GM23338 (cell line): ENCODE measurements around the gene ING4. TPM values are rescaled to one million over a fixed set of nuclear protein-coding genes. Genes with fewer than 3 reads are reported as not detected.

Experiments used
- ATAC-seq: fragments of 200-7000 bp; cut with Tn5 transposase; 3 replicates; pipeline ENCODE4 v1.9.1; 2020
- DNase-seq: peaks from one replicate; pipeline ENCODE4 v3.0.0-alpha.2; 2015; ENCODE audit warnings: low spot score
- H2AFZ ChIP-seq: fragments of 200-600 bp; sonication (generic); 2 replicates; pipeline ENCODE4 v1.8.0; 2016; ENCODE audit warnings: antibody characterized with exemption, mild to moderate bottlenecking, moderate library complexity
- H3F3A ChIP-seq: fragments of 200-600 bp; sonication (generic); replicated peaks from 2 replicates; pipeline ENCODE4 v1.8.0; 2017; ENCODE audit warnings: antibody characterized with exemption, mixed run types, low read depth
- H3K27ac ChIP-seq: fragments of 200-600 bp; sonication (generic); 2 replicates; pipeline ENCODE4 v1.6.1; 2016; ENCODE audit warnings: low read depth
- H3K27me3 ChIP-seq: fragments of 200-600 bp; sonication (generic); 2 replicates; pipeline ENCODE4 v1.8.0; 2016; ENCODE audit warnings: mild to moderate bottlenecking, mixed run types, moderate library complexity; ENCODE audit not compliant: insufficient read depth
- H3K36me3 ChIP-seq: fragments of 200-600 bp; sonication (generic); 2 replicates; pipeline ENCODE4 v1.8.0; 2016; ENCODE audit warnings: mild to moderate bottlenecking; ENCODE audit not compliant: insufficient read depth
- H3K4me1 ChIP-seq: fragments of 200-600 bp; sonication (generic); 2 replicates; pipeline ENCODE4 v1.8.0; 2016; ENCODE audit warnings: mild to moderate bottlenecking, moderate library complexity; ENCODE audit not compliant: insufficient read depth
- H3K4me2 ChIP-seq: fragments of 200-600 bp; sonication (generic); 2 replicates; pipeline ENCODE4 v1.7.1; 2017; ENCODE audit warnings: mixed run types
- H3K4me3 ChIP-seq: fragments of 200-600 bp; sonication (generic); 2 replicates; pipeline ENCODE4 v1.6.1; 2016; ENCODE audit warnings: mixed run types
- H3K79me2 ChIP-seq: fragments of 200-600 bp; sonication (generic); replicated peaks from 2 replicates; pipeline ENCODE4 v1.8.0; 2017; ENCODE audit warnings: mild to moderate bottlenecking; ENCODE audit not compliant: insufficient read depth
- H3K9me2 ChIP-seq: fragments of 200-600 bp; sonication (generic); 2 replicates; pipeline ENCODE4 v1.8.0; 2017; ENCODE audit not compliant: insufficient read depth
- H4K20me1 ChIP-seq: fragments of 200-600 bp; sonication (generic); replicated peaks from 2 replicates; pipeline ENCODE4 v1.8.0; 2017; ENCODE audit warnings: mild to moderate bottlenecking; ENCODE audit not compliant: insufficient read depth
- H3K27ac Mint-ChIP-seq: 2 replicates; pipeline ENCODE4 v1.8.0; 2020; ENCODE audit warnings: inconsistent platforms, mild to moderate bottlenecking, moderate library complexity, mixed read lengths
- H3K27me3 Mint-ChIP-seq: 3 replicates; pipeline ENCODE4 v1.8.0; 2022; ENCODE audit warnings: low read depth, mild to moderate bottlenecking, moderate library complexity, mixed read lengths, inconsistent platforms; ENCODE audit not compliant: insufficient read depth, poor library complexity
- H3K36me3 Mint-ChIP-seq: 3 replicates; pipeline ENCODE4 v1.8.0; 2021; ENCODE audit warnings: low read depth, mild to moderate bottlenecking, inconsistent platforms, moderate library complexity, mixed read lengths
- H3K4me1 Mint-ChIP-seq: 3 replicates; pipeline ENCODE4 v1.8.0; 2020; ENCODE audit warnings: mild to moderate bottlenecking, inconsistent platforms, mixed read lengths
- H3K4me3 Mint-ChIP-seq: 3 replicates; pipeline ENCODE4 v1.8.0; 2021; ENCODE audit warnings: moderate library complexity, mild to moderate bottlenecking, inconsistent platforms, mixed read lengths
- H3K9me3 Mint-ChIP-seq: 3 replicates; pipeline ENCODE4 v1.8.0; 2020; ENCODE audit warnings: moderate library complexity, mild to moderate bottlenecking, inconsistent platforms, mixed read lengths
- CREB1 ChIP-seq: fragments of 250-450 bp; sonication (Bioruptor Pico); IDR thresholded peaks from 2 replicates; pipeline ENCODE4 v1.5.0; 2020; ENCODE audit warnings: low read depth, mild to moderate bottlenecking, moderate library complexity
- EZH2 ChIP-seq: fragments of 200-600 bp; sonication (generic); IDR thresholded peaks from one replicate; pipeline ENCODE4 v1.8.0; 2017; ENCODE audit warnings: antibody characterized with exemption, mild to moderate bottlenecking, low read depth; ENCODE audit not compliant: unreplicated experiment
- EZH2phosphoT487 ChIP-seq: fragments of 200-600 bp; sonication (generic); IDR thresholded peaks from one replicate; pipeline ENCODE4 v1.8.1; 2018; ENCODE audit warnings: antibody characterized with exemption; ENCODE audit not compliant: unreplicated experiment
- JUNB ChIP-seq: IDR thresholded peaks from one replicate; pipeline ENCODE4 v1.6.1; 2016; ENCODE audit warnings: antibody characterized with exemption; ENCODE audit not compliant: unreplicated experiment
- NANOG ChIP-seq: IDR thresholded peaks from 2 replicates; pipeline ENCODE4 v1.6.1; 2016; ENCODE audit warnings: antibody characterized with exemption, borderline replicate concordance
- POLR2AphosphoS5 ChIP-seq: IDR thresholded peaks from 2 replicates; pipeline ENCODE4 v1.6.1; 2016; ENCODE audit warnings: antibody characterized with exemption, low read depth
- ZNF114 ChIP-seq: fragments of 250-450 bp; sonication (Bioruptor Pico); IDR thresholded peaks from 2 replicates; pipeline ENCODE4 v1.5.0; 2020; ENCODE audit warnings: mild to moderate bottlenecking, moderate library complexity
- ZNF331 ChIP-seq: fragments of 250-450 bp; sonication (Bioruptor Pico); IDR thresholded peaks from 2 replicates; pipeline ENCODE4 v1.5.0; 2020; ENCODE audit warnings: low read depth, mild to moderate bottlenecking, moderate library complexity
- polyA plus RNA-seq: library from polyadenylated mRNA; unstranded; fragments of >200 nt; fragmentation: Nextera tagmentation; extraction: Ambion mirVana; gene quantifications from 2 replicates; pipeline ENCODE4 v1.2.1, GENCODE V29; 2016
- total RNA-seq: library from RNA; depleted of rRNA; stranded (reverse); fragments of >200 nt; shearing (Covaris generic); gene quantifications from 2 replicates; pipeline ENCODE4 v1.2.3, GENCODE V29; 2014
- TF ChIP-seq, protein P1 (sequence below), 2 experiments: fragments of 200-600 bp in 1 of 2; sonication (generic) in 1 of 2; conservative IDR thresholded peaks; 2 replicates each; pipeline versions ENCODE4 v1.5.1 to v1.6.1; 2016 to 2017; ENCODE audit warnings: antibody characterized with exemption in 2 of 2, low read depth in 2 of 2, mild to moderate bottlenecking in 2 of 2, moderate library complexity in 1 of 2
- TF ChIP-seq, protein P2 (sequence below): IDR thresholded peaks from 2 replicates; pipeline ENCODE4 v1.6.1; 2016; ENCODE audit warnings: antibody characterized with exemption
- TF ChIP-seq, protein P3 (sequence below): IDR thresholded peaks from one replicate; pipeline ENCODE4 v1.6.1; 2018; ENCODE audit warnings: antibody characterized with exemption; ENCODE audit not compliant: unreplicated experiment

The ING4 gene
- total and polyA plus RNA-seq, 2 experiments from 2014 or later = 22.0 to 29.6 TPM

DNA sequence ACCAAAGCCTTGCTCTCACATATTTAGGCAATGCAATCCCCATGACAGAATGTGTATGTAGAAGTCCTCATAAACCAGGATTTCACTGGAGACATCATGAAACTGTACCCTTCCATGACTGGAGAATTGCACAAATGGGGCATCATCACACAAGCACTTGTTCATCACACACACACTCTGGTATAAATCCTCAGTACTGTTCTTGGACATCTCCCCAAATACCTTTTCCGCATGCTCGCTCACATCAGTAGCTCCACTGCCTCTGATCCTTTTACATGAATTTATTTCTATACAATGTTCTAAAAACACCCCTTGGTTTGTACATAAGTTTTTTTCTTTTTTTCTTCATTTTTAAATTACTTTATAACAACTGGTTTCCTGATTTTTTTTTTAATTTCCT, 3.3 kb upstream of the ING4 start:
- Histone ChIP-seq H3K27ac (no peak overlapping the region), H3K27me3 (no peaks in the 10 kb centered on the region), H3K4me3 (no peak overlapping the region), H3K9me2 (peaks cover 4% of the 10 kb centered on the region), H3K4me2 (no peak overlapping the region), H3K79me2 (peaks cover 13% of the 10 kb centered on the region), H2AFZ (no peak overlapping the region), H3K4me1 (peaks cover 5% of the 10 kb centered on the region; the same call in 1 of the 2 replicates), H4K20me1 (peaks cover 3% of the 10 kb centered on the region; the same call in 1 of the 2 replicates), H3F3A (peaks cover 8% of the 10 kb centered on the region; the same call in 1 of the 2 replicates), H3K36me3 (peaks cover 22% of the 10 kb centered on the region)
- H3K4me1 Mint-ChIP-seq = peaks cover 6% of the 10 kb centered on the region; the same call in 2 of the 3 replicates
- TF ChIP-seq, protein P1, sequence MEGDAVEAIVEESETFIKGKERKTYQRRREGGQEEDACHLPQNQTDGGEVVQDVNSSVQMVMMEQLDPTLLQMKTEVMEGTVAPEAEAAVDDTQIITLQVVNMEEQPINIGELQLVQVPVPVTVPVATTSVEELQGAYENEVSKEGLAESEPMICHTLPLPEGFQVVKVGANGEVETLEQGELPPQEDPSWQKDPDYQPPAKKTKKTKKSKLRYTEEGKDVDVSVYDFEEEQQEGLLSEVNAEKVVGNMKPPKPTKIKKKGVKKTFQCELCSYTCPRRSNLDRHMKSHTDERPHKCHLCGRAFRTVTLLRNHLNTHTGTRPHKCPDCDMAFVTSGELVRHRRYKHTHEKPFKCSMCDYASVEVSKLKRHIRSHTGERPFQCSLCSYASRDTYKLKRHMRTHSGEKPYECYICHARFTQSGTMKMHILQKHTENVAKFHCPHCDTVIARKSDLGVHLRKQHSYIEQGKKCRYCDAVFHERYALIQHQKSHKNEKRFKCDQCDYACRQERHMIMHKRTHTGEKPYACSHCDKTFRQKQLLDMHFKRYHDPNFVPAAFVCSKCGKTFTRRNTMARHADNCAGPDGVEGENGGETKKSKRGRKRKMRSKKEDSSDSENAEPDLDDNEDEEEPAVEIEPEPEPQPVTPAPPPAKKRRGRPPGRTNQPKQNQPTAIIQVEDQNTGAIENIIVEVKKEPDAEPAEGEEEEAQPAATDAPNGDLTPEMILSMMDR (conservative IDR thresholded peaks at IDR 0.05; ENCODE audit: low read depth in 2 of 2) = no peak
- TF ChIP-seq EZH2phosphoT487 = no peak
- TF ChIP-seq, protein P2, sequence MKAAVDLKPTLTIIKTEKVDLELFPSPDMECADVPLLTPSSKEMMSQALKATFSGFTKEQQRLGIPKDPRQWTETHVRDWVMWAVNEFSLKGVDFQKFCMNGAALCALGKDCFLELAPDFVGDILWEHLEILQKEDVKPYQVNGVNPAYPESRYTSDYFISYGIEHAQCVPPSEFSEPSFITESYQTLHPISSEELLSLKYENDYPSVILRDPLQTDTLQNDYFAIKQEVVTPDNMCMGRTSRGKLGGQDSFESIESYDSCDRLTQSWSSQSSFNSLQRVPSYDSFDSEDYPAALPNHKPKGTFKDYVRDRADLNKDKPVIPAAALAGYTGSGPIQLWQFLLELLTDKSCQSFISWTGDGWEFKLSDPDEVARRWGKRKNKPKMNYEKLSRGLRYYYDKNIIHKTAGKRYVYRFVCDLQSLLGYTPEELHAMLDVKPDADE = no peak
- no peak for TF ChIP-seq POLR2AphosphoS5
- TF ChIP-seq ZNF331 (CRISPR knock-in tag) = no peak
- TF ChIP-seq JUNB = no peak
- TF ChIP-seq CREB1 = no peak
- no peak for TF ChIP-seq NANOG
- TF ChIP-seq, protein P3, sequence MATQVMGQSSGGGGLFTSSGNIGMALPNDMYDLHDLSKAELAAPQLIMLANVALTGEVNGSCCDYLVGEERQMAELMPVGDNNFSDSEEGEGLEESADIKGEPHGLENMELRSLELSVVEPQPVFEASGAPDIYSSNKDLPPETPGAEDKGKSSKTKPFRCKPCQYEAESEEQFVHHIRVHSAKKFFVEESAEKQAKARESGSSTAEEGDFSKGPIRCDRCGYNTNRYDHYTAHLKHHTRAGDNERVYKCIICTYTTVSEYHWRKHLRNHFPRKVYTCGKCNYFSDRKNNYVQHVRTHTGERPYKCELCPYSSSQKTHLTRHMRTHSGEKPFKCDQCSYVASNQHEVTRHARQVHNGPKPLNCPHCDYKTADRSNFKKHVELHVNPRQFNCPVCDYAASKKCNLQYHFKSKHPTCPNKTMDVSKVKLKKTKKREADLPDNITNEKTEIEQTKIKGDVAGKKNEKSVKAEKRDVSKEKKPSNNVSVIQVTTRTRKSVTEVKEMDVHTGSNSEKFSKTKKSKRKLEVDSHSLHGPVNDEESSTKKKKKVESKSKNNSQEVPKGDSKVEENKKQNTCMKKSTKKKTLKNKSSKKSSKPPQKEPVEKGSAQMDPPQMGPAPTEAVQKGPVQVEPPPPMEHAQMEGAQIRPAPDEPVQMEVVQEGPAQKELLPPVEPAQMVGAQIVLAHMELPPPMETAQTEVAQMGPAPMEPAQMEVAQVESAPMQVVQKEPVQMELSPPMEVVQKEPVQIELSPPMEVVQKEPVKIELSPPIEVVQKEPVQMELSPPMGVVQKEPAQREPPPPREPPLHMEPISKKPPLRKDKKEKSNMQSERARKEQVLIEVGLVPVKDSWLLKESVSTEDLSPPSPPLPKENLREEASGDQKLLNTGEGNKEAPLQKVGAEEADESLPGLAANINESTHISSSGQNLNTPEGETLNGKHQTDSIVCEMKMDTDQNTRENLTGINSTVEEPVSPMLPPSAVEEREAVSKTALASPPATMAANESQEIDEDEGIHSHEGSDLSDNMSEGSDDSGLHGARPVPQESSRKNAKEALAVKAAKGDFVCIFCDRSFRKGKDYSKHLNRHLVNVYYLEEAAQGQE = no peak
- no peak overlapping the region for H3K27ac Mint-ChIP-seq
- peaks cover 9% of the 10 kb centered on the region for H3K27me3 Mint-ChIP-seq
- H3K9me3 Mint-ChIP-seq = no peaks in the 10 kb centered on the region
- DNase-seq (no peak), ATAC-seq (no peak)
- H3K4me3 Mint-ChIP-seq = no peak overlapping the region
- H3K36me3 Mint-ChIP-seq = peaks cover 40% of the 10 kb centered on the region

DNA sequence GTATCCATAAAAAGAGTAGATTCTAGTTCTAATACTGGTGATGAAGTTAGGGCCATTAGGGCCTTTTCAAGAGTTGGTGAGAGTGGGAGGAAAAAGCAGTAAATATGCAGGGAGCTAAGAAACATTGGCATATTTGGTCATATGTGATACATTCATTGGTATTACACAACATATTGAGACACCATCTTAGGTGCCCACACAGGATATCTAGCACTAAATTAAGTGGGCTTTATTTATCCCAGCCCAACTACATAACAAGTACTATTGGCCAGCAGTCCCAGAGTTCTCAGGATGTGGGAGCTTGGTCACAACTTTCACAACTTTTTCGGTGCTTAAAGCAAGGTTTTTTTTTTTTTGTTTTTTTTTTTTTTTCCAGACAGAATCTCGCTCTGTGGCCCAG, 2.0 kb upstream of the ING4 start:
- H3K9me3 Mint-ChIP-seq = no peaks in the 10 kb centered on the region
- H3K27ac Mint-ChIP-seq = no peak overlapping the region
- no peak overlapping the region for H3K4me3 Mint-ChIP-seq
- TF ChIP-seq EZH2 (no peak), ZNF331 (CRISPR knock-in tag) (no peak), NANOG (no peak), POLR2AphosphoS5 (no peak), CREB1 (no peak), ZNF114 (CRISPR knock-in tag) (no peak), JUNB (no peak), EZH2phosphoT487 (no peak)
- TF ChIP-seq, protein P1 (conservative IDR thresholded peaks at IDR 0.05; ENCODE audit: low read depth in 2 of 2) = no peak
- TF ChIP-seq, protein P2 = no peak

More for the DNA sequence above, 2.0 kb upstream of the ING4 start:
- Histone ChIP-seq H3K79me2 (peaks cover 14% of the 10 kb centered on the region), H3K27me3 (no peaks in the 10 kb centered on the region), H2AFZ (no peak overlapping the region), H3K4me1 (peaks cover 5% of the 10 kb centered on the region; the same call in 1 of the 2 replicates), H3K9me2 (peaks cover 4% of the 10 kb centered on the region), H3K27ac (no peak overlapping the region), H3K4me3 (no peak overlapping the region), H3K4me2 (no peak overlapping the region), H3F3A (peaks cover 8% of the 10 kb centered on the region; the same call in 1 of the 2 replicates), H4K20me1 (0 out of 2 replicates have a peak, but pooled peaks cover 1% of the 10 kb centered on the region), H3K36me3 (peaks cover 8% of the 10 kb centered on the region; the same call in 1 of the 2 replicates)
- Mint-ChIP-seq H3K27me3 (peaks cover 9% of the 10 kb centered on the region), H3K4me1 (peaks cover 6% of the 10 kb centered on the region; the same call in 2 of the 3 replicates), H3K36me3 (peaks cover 27% of the 10 kb centered on the region)
- ATAC-seq = no peak
- no peak for DNase-seq
